CD4-positive, alpha-beta T cell treated with Interleukin-15 for 4 hours (primary cell): ENCODE measurements around the gene ME3.
"Not testable (repeated sequence)": the region's sequence is repeated elsewhere in the genome, so short reads cannot be mapped to it uniquely, and the experiment has no call there.

ENCODE experiments used
- DNase-seq: peaks from one replicate; pipeline ENCODE4 v3.0.0-alpha.2; 2020; ENCODE audit warnings: low spot score

Gene ME3

DNA sequence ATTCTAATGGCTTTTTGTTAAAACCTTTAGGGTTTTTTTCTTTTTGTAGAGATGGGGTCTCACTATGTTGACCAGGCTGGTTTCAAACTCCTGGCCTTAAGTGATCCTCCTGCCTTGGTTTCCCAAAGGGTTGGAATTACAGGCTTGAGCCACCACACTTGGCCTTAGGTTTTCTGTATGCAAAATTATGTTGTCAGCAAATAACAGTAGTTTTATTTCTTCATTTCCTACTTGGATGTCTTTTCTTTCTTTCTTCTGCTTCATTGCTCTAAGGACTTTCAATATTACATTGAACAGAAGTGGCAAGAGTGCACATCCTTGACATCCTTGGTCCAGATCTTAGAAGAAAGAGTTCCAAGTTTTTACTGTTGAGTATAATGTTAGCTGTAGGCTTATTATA, 245.0 kb downstream of the ME3 start:
- no peak for DNase-seq

DNA sequence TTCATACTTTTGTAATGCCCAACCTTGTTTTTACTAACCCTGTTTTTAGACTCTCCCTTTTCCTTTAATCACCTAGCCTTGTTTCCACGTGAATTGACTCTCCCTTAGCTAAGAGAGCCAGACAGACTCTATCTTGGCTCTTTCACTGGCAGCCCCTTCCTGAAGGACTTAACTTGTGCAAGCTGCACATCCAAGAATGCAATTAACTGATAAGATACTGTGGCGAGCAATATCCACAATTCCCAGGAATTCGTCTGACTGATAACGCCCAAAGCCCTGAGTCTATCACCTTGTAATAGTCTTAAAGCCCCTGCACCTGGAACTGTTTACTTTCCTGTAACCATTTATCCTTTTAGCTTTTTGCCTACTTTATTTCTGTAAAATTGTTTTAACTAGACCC, 248.9 kb downstream of the ME3 start:
- not testable (repeated sequence) for DNase-seq

DNA sequence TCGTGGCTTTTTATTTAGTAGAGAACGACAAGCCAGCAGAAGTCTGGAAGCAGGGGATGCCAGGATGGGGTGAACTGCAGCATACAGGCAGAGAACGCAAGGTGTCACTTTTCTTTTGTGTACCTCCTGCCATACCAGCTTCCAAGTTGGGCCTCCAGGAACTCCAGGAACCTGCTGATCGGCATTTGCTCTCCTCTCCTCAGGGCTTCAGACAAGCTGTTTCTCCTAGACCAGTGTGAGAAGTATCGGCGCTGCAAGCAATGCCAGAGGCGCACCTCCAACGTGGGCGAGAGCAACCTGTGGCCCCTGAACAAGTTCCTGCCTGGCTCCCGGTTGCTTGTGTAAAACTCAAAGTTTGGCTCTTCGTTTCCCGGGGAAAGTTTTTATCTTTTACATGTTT, 250.0 kb downstream of the ME3 start:
- no peak for DNase-seq

DNA sequence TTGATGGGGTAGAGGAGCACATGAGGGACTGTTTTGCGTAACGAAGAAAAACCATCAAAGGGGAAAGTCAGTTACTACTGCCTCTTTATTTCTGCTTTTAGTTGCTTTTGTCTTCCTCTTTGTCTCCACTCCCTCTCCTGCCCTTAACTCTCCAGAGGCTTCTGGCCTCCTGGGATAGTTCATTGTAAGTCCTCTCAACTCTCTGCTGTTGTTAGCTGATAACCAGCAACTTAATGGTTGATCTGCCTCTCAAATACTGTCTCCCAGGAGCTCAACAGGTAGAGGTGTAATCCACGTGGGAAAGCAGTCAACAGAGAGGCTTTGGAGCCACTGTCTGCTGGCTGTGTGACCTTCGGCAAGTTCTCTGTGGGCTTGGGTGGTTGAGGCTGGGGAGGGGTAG, 250.5 kb downstream of the ME3 start:
- DNase-seq: no peak

DNA sequence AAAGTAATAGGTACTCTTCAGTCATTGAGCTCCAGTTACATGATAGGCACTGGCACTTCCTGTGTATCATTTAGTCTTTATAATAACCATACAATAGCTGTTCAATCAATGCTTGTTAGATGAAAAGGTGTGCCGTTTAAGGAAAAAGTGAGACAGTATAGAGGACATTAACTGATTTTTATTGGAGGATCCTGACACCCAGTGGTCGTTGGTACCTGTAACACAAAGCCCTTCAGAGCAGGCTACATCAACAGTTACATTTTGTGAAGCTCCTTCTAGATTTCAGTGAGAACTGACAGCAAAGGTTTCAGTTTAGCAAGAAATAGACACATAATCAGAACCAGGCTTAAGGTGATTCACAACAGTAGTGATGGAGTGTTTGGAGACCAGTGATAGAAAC, 253.5 kb downstream of the ME3 start:
- DNase-seq: no peak

DNA sequence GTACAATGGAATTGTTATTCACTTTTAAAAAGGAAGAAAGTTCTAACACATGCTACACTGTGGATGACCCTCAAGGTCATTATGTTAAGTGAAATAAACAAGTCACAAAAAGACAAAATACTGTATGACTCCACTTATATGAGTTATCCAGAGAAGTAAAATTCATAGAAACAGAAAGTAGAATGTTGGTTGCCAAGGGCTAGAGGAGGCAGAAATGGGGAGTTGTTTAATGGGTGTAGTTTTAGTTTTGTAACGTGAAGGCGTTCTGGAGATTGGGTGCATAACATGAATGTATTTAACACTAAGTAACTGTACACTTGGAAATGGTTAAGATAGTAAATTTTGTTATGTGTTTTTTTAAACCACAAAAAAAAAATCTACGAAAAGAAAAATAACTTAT, 253.9 kb downstream of the ME3 start:
- DNase-seq: no peak

DNA sequence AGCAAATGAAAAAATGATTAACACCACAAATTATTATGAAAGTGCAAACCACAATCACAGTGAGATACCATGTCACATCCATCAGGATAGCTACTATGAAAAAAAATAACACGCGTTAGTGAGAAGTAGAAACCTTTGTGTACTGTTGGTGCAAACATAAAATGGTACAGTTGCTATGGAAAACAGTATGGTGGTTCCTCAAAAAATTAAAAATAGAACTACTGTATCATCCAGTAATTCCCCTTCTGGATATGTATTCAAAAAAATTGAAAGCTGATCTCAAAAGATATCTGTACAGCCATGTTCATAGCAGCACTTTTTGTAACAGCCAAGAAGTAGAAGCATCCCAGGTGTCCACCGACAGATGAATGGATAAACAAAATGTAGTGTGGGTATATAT, 254.3 kb downstream of the ME3 start:
- DNase-seq: no peak

DNA sequence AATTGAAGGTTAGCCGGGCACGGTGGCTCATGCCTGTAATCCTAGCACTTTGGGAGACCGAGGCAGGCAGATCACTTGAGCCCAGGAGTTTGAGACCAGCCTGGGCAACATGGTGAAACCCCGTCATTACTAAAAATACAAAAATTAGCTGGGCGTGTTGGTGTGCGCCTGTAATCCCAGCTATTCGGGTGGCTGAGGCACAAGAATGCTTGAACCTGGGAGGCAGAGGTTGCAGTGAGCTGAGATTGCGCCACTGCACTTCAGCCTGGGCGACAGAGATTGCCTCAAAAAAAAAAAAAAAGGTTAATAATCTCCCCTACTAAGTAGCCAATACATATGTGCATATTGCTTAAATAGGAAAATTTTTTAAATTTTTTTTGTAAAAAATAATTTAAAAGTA, 255.5 kb downstream of the ME3 start:
- not testable (repeated sequence) for DNase-seq

DNA sequence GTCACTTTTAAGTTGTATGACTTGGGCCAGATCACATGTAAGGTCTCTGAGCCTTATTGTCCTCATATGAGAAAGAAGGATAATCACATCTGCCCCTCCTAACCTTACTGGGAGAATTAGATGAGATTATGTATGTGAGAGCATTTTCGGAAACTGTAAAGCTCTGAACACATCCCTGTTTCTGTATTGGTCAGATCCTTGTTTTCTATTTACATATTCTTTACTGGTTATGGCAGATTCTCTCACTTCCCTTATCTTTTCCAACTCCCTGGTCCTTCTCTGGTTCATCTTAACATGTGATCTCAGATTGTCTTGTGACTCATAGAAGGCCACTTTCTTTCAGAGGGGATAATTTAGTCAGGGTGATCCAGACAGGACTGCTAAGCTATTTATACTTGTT, 255.9 kb downstream of the ME3 start:
- DNase-seq: no peak

DNA sequence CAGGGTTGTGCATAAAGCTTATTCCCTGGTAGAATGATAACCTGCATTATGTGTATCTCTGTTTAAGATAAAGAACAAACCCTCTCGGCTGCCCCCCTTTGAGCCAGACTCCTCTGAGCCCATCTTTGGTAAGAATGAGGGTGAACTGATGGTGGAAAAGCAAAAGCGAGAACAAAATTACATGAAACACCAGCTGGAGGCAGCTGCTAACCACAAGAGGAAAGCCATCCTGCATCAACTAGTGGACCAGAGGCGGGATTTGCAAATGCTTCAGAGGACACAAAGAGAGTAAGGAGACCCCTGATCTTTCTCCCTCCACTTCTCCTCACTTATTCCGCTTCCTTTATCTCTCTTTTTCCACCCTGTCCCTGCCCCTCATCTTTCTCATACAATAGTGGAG, 257.4 kb downstream of the ME3 start:
- DNase-seq: no peak

DNA sequence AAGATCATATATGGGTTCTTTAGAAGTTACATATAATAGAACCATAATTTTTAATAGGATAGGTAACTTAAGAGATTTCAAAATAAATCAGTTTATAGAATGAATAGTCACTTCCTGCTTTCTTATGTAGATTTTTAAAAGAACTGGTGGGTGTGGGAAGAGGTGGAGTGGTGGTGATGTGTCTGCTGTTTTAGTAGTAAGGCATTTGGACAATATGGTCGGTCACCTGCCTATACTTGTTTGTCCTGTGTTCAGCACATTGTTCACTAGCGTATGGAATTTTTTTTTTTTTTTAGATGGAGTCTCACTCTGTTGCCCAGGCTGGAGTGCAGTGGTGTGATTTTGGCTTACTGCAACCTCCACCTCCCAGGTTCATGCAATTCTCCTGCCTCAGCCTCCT, 258.4 kb downstream of the ME3 start:
- DNase-seq: no peak

DNA sequence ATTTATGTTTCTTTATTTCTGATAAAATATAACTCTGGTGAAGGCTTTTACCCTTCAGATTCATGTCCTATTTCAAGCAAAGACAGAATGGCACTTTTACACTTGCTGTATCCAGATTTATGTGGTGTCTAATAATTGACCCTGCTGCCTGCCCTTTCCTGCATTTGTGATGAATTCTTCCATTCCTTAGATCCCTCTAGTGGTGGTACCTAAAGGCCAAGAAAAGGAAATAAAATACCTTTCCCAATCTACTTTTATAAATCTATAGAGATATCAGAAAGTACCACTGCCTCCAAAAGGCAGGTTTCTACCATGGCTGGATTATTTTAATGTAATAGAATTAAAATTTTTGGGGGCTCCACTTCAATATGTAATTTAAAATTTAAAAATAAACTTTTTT, 263.6 kb downstream of the ME3 start:
- no peak for DNase-seq

DNA sequence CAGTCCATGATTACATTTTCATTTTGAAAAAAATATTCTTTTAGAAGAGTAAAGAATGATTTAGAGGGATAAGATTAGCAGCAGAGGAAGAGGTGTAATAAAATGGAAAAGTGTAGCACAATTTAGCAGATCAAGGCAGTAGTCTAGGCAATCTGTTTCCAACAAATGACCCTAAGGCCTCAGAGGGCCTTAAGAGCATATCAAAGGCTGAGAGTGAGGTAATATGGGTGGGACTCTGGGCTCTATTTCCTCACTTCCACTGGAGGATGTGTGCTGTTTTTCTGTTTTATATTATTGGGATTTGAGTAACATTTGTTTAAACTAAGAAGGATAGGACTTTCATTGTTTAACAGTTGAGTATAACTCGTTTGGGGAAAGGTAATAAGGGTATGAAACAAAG, 269.0 kb downstream of the ME3 start:
- no peak for DNase-seq

DNA sequence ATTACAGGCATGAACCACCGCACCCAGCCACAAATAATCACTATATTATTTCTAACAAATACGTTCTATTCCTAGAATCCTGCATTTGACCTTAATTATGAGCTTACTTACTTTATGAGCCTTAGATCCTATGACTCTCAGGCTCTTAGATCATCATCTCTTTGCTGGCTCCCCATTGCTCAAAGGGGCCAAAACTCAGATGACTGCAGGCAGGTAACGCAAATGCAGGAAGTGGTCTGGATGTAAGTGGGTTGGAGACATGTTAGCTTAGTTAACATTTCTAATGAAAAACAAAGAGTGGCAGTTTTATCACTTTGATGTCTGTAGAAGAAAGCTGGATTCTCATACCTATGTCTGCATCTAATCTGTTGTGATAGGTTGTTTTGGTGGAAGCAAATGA, 274.3 kb downstream of the ME3 start:
- no peak for DNase-seq

DNA sequence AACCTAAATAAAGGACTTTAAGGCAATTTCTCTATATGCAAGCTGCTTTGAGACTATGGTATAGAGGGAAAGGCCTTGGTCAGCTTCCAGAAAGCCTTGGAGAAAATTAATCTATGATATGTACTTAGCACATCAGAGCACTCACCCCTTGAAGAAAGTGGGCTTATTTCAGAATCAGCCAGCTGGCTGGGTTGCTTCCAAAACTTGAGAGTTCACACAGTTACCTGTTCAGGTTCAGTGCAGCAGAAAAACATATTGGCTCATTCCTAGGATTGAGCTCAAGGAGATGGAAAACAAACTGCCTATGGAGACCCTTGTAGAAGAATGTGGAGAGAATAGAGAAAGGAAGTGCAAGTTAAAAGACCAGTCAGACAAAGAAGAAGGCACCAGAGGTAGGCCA, 275.1 kb downstream of the ME3 start:
- DNase-seq: no peak

DNA sequence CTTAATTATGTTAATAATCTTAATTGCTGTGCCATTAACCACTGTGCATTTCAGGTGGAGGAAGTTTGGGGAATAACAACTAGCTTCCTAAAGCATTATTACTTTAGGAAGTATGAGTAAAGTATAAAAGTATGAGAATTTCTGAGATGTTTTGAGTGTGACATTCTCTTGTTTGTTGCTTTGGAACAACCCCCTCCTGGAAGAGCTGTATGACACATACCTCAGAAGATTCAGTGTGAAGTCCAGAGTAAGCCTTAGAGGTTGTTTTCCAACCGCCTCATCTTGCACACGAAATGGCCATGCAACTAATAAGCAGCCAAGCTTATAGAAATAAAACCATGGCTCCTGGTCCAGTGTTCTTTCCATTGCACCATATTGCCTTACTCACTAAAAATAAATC, 276.0 kb downstream of the ME3 start:
- DNase-seq: no peak

DNA sequence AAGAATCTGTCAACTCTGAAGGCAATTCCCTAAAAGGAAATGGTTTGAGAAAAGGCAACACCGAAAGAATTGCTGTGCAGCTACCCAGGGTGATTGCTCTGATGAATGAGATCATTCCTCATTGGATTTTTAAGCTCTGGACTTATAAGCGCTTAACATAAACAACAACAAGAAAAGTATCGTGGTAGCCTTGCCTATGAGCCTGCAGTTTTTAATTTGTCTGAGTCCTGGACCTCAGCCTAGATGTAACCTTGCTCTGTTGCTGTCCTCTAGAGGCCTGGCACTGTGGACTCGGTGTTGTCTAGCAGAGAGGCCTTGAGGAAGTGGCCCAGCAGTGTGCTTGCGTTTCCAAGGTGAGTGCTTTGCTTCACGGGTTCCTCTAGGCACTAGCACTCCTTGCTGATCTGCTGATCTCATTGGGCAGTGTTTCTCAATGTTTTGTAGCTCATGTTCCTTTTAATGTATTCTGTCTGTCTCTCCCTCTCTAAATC, 277.3 kb downstream of the ME3 start:
- no peak for DNase-seq
